T1000 (cell line): ENCODE results near the gene TBL1XR1.

Experiments used
- DNase-seq: peaks from one replicate; lab custom pipeline; 2025; ENCODE audit warnings: mixed read lengths; lab: John Stamatoyannopoulos, UW

The TBL1XR1 gene

GRCh38 chr3:177197041-177197726 is at the start of gene TBL1XR1:
TSS of gene TBL1XR1 (minus strand) at chr3:177197482. CDS start at chr3:177064977, 132,505 bp downstream.
- DNase-seq, result peak; percentile 77

DNA sequence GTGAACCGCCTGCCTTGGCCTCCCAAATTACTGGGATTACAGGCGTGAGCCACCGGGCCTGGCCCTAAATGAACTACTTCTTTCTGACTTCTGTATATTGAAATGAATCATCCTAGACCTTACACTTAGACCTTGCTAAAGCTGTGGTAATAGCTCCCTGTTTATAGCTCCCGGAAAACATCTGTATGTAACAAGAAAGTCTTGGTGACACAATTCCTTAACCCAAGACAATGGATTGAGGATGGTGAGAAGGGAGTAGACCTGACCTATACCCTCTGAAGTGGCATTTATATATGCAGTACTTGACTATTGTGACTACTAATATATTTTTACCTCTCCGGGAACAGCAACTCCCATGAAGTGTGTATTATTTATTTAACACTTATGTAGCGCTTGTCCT is 48.0 kb upstream of the TBL1XR1 start:
- DNase-seq, result no peak

DNA sequence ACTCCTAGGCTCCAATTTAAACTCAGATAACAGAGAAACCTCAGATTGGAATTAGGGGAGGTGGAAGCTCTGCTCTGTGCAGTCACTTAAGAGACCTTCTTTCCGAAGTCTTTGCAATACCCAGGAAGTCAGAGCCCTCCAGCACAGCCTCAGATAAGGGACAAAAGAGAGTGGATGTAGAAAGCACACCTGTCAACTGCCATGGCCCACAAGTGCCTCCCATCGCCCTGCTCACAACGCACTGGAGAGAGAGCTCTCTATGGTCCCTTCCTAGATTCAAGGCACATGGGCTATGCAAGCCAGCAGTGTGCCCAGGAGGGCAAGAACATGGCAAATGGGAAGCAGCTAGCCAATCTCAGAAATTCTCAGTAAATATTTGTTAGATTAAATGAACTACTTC is 47.3 kb upstream of the TBL1XR1 start:
- DNase-seq, result no peak

DNA sequence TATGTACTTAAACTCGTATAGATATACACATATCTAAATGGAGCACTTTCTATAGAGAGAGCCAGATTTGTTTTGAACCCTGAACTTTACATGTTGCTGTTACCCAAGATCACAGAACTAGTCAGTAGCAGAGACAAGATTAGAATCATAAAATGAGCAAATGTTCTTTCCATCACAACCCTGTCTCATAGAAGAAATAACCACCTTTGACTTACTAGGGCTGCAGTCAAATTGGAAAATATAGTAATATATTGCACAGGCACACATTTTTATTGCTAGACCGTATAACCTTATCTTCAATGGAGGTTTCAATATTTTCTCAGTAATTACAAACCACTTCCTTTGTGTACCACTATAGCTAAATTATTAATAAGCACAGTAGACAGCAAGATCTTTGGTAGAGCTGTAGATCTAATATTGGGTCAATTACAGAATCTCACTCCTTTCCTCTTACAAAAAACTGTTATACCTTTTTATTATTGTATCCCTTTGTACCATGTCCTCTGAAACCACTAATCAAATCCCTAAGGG is 41.5 kb upstream of the TBL1XR1 start:
- no peak for DNase-seq

GRCh38 chr3:177237206-177237605 is 39.9 kb upstream of the TBL1XR1 start:
- no peak for DNase-seq

DNA sequence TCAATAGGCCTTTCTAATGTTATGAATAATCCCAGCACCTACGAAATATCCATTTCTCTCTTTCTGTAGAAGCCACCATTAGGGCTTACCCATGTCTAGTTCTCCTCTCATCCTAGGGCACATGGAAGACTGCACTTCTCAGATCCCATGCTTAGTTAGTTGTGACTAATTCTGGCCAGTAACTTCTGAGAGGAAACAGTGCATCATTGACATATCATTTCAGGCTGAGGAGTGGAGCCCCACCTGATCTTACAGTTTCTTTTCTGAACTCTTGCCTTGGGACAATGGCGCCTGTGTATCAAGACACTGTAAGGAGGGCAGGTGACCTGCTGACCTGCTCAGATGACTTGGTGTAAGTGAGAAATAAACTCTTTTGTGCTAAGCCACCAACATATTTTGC is 39.4 kb upstream of the TBL1XR1 start:
- no peak for DNase-seq

GRCh38 chr3:177234121-177234520 is 36.8 kb upstream of the TBL1XR1 start:
- DNase-seq, result no peak

DNA sequence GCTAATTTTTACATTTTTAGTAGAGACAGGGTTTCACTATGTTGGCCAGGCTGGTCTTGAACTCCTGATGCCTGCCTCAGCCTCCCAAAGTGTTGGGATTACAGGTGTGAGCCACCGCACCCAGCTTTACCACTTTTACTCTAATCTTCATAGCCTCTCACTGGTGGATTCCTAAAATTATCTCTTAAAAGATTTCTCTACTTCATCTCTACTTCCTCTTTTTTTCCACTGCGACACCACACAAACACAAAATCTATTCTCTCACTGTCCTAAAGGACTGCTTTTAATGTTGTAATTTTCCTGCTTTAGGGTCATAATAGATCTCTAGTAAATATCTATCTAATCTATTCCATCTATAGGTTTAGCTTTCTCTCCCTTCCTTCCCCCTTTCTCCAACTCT is 34.0 kb upstream of the TBL1XR1 start:
- no peak for DNase-seq

DNA sequence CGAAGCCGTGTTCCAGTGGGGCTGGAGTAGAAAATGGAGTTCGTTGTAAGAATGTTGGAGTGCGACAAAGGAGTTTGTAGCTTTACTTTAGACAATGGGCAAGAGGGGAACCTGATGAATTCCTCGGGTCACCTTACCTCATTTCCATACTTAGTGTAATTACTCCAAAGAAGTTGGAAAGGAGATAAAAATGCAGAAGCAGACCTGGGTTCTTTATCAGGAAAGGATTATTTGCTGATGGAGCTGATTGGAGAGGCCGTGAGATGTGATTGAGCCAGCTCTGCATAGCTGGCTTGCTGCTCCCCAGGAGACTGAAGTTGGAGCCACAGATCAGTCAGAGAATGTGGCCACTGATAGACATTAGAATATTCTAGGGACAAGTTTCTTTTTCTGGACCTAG is 33.4 kb upstream of the TBL1XR1 start:
- no peak for DNase-seq

- no peak for DNase-seq
Observed at GRCh38 chr3:177229791-177230190, 32.5 kb upstream of the TBL1XR1 start.

DNA sequence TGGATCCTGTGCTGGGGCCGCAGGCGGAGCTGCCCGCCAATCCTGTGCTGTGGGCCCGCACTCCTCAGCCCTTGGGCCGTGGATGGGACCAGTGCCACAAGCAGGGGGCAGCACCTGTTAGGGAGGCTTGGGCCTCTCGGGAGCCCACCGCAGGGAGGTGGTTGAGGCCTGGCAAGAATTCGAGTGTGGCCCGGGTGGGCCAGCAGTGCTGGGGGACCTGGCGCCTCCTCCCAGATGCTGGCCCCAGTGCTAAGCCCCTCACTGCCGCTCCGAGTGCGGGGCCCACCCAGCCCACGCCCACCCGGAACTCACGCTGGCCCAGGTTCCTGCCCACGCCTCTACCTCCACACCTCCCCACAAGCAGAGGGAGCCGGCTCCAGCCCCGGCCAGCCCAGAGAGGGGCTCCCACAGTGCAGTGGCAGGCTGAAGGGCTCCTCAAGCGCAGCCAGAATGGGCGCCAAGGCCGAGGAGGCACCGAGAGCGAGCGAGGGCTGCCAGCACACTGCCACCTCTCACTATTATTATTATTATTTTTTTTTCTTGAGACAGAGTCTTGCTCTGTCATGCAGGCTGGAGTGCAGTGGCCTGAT is 31.4 kb upstream of the TBL1XR1 start:
- DNase-seq, result no peak

- no peak for DNase-seq
Observed at GRCh38 chr3:177224414-177224813, 27.1 kb upstream of the TBL1XR1 start.

GRCh38 chr3:177221744-177222143 is 24.5 kb upstream of the TBL1XR1 start:
- DNase-seq, result no peak

GRCh38 chr3:177220136-177220974 is 23.1 kb upstream of the TBL1XR1 start:
- DNase-seq, result no peak

DNA sequence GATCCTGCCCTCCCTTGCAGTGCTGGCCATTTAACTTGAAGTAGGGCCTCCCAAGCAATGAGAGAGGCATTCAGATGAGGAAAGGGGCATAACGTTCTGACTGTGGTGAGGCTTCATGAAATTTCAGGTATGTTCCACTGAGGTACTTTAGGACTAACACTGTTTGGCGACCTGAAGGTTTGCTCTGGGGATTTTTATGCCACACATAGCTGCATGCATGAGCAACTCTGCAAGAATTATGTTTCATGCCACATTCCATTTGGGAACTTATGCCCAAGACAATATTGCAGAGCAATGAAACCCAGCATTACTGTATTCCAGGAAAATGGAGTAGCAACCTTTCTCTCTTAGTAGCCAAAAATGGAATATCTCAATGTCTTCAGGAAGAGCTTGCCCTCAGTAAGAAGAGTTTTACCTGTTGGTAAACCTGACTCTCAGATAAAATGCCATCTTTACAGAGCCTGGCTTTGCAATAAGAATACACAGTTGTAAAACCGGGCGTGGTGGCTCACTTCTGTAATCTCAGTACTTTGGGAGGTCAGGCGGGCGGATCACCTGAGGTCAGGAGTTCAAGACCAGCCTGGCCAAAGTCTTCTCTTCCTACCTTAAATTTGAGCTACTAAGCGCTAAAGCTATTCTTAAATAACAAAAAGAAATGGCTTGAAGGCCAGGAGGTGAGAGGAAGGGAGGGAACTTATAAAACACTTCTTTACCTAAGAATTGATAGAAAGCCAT is 16.7 kb upstream of the TBL1XR1 start:
- DNase-seq, result no peak

- no peak for DNase-seq
Observed at GRCh38 chr3:177212756-177213155, 15.5 kb upstream of the TBL1XR1 start.

GRCh38 chr3:177212278-177212610 is 15.0 kb upstream of the TBL1XR1 start:
- no peak for DNase-seq

DNA sequence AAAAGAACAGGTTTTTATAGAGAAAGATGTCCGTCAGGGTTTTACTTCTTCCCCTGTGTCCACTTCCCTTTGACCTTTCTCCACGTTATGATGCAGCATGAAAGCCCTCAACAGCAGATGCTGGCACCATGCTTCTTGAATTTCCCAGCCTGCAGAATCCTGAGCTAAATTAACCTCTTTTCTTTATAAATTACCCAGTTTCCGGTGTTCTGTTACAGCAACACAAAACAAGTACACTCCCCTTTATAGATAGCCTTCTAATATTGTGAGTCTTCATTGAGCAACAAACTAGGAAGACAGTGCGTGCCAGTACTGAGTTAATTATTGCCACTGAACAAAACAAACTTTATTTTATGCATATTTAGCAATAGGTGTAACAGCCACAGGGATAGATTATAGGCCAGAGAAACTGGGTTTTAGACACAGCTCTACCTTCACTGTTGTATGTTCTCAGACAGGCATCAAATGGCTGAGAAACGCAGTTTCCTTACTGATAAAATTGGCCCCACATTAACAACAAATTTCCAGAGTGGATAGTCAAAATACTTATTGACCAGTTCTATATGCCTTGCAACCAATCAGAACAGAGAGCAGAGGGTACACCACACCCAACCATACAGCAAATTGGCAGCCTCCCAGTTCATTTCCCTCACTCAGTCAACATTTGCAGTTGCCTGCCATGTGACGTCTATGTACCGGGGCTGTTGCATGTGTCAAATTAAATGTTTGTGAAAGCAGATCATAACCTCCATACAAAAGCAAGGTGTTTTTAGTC is 14.4 kb upstream of the TBL1XR1 start:
- DNase-seq, result no peak

GRCh38 chr3:177210744-177211502 is 13.6 kb upstream of the TBL1XR1 start:
- no peak for DNase-seq

- DNase-seq, result no peak
Observed at GRCh38 chr3:177209509-177209908, 12.2 kb upstream of the TBL1XR1 start.

- no peak for DNase-seq
Observed at GRCh38 chr3:177208781-177209180, 11.5 kb upstream of the TBL1XR1 start.
